MCF 10A (cell line): ENCODE data around the gene C1GALT1C1L. TPM values are rescaled to one million over a fixed set of nuclear protein-coding genes. Genes with fewer than 3 reads are reported as not detected.
A peak's percentile ranks its signal among the peaks of the same experiment; 100 is the strongest.
"Not testable (repeated sequence)": the region's sequence is repeated elsewhere in the genome, so short reads cannot be mapped to it uniquely, and the experiment has no call there.

ENCODE experiments used
- BruUV-seq: library from RNA; stranded (reverse); fragments of 400-500 nt; replicated peaks from 2 replicates; lab custom pipeline; 2021; lab: Mats Ljungman, UMichigan
- CTCF ChIA-PET: fragments of 300-600 bp; sonication (Branson Sonifier 250); formaldehyde crosslinking; extraction: SDS; loops from one replicate; lab custom pipeline; 2021; ENCODE audit warnings: antibody characterized with exemption, inconsistent platforms; lab: Yijun Ruan, JAX
- POLR2A ChIA-PET: fragments of 300-600, 350-650 bp; sonication (Branson Sonifier 250); formaldehyde crosslinking; extraction: SDS; loops from one replicate; lab custom pipeline; 2020; ENCODE audit warnings: antibody characterized with exemption, inconsistent platforms; lab: Yijun Ruan, JAX
- DNase-seq: peaks from one replicate; pipeline ENCODE4 v3.0.0-alpha.2; 2018; ENCODE audit not compliant: unreplicated experiment
- H3K27ac Mint-ChIP-seq: one replicate; pipeline ENCODE4 v1.8.0; 2022; ENCODE audit warnings: mild to moderate bottlenecking, low read depth, mixed read lengths; ENCODE audit not compliant: unreplicated experiment
- H3K27me3 Mint-ChIP-seq: one replicate; pipeline ENCODE4 v1.8.0; 2022; ENCODE audit warnings: mixed read lengths; ENCODE audit not compliant: insufficient read depth, unreplicated experiment
- H3K36me3 Mint-ChIP-seq: one replicate; pipeline ENCODE4 v1.8.0; 2022; ENCODE audit warnings: mild to moderate bottlenecking, moderate library complexity, mixed read lengths; ENCODE audit not compliant: insufficient read depth, unreplicated experiment
- H3K4me1 Mint-ChIP-seq: one replicate; pipeline ENCODE4 v1.8.0; 2022; ENCODE audit warnings: mixed read lengths; ENCODE audit not compliant: insufficient read depth, unreplicated experiment
- H3K4me3 Mint-ChIP-seq: one replicate; pipeline ENCODE4 v1.8.0; 2022; ENCODE audit warnings: mild to moderate bottlenecking, moderate library complexity, mixed read lengths; ENCODE audit not compliant: unreplicated experiment
- H3K9me3 Mint-ChIP-seq: one replicate; pipeline ENCODE4 v1.8.0; 2022; ENCODE audit warnings: mixed read lengths; ENCODE audit not compliant: unreplicated experiment
- CTCF ChIP-seq: fragments of 200-600 bp; IDR thresholded peaks from one replicate; pipeline ENCODE4 v1.8.0; 2022; ENCODE audit warnings: antibody characterized with exemption, mild to moderate bottlenecking; ENCODE audit not compliant: unreplicated experiment
- intact Hi-C: fragments of 100-400 bp; cut with micrococcal nuclease; formaldehyde crosslinking; loops from 2 replicates; pipeline ENCODE4 v1.14.1; 2022
- total RNA-seq: library from RNA; stranded (reverse); gene quantifications from 2 replicates; pipeline ENCODE4 v1.2.3, GENCODE V29; 2022

C1GALT1C1L gene
- total RNA-seq, 1 experiment from 2014 or later = not detected

- ChIA-PET POLR2A (no interaction called here), CTCF (no interaction called here)
- TF ChIP-seq CTCF = no peak
- BruUV-seq = no TSS peak
- no peak overlapping the region for H3K4me3 Mint-ChIP-seq
- intact Hi-C loops = no loop called here
- no peaks in the 10 kb centered on the region for H3K36me3 Mint-ChIP-seq
- no peak for DNase-seq
- no peak overlapping the region for H3K27ac Mint-ChIP-seq
- H3K4me1 Mint-ChIP-seq = no peaks in the 10 kb centered on the region
- no peaks in the 10 kb centered on the region for H3K9me3 Mint-ChIP-seq
- no peaks in the 10 kb centered on the region for H3K27me3 Mint-ChIP-seq
Observed at GRCh38 chr2:43689999-43690398, 13.8 kb upstream of the C1GALT1C1L start.

- TF ChIP-seq CTCF = no peak
- POLR2A ChIA-PET = interaction anchor here (0.6 kb wide), 1 partner anchor 48 kb away, joined by 3 read pairs; no protein-coding TSS in a partner anchor
- CTCF ChIA-PET = no interaction called here
- H3K4me1 Mint-ChIP-seq = no peaks in the 10 kb centered on the region
- H3K9me3 Mint-ChIP-seq = no peaks in the 10 kb centered on the region
- DNase-seq = no peak
- H3K36me3 Mint-ChIP-seq = no peaks in the 10 kb centered on the region
- H3K27me3 Mint-ChIP-seq = no peaks in the 10 kb centered on the region
- BruUV-seq = no TSS peak
- intact Hi-C loops = no loop called here
- H3K4me3 Mint-ChIP-seq = no peak overlapping the region
- H3K27ac Mint-ChIP-seq = no peak overlapping the region
Observed at GRCh38 chr2:43685357-43685756, 9.1 kb upstream of the C1GALT1C1L start.

- H3K9me3 Mint-ChIP-seq, intact Hi-C loops, H3K27me3 Mint-ChIP-seq, H3K4me1 Mint-ChIP-seq, H3K4me3 Mint-ChIP-seq, BruUV-seq, DNase-seq, H3K27ac Mint-ChIP-seq, POLR2A ChIA-PET, CTCF ChIA-PET, H3K36me3 Mint-ChIP-seq: not testable (repeated sequence)
Observed at GRCh38 chr2:43677783-43678182, 1.6 kb upstream of the C1GALT1C1L start.

- intact Hi-C loops = no loop called here
- H3K4me1 Mint-ChIP-seq = peaks cover 5% of the 10 kb centered on the region
- no peaks in the 10 kb centered on the region for H3K9me3 Mint-ChIP-seq
- no peaks in the 10 kb centered on the region for H3K36me3 Mint-ChIP-seq
- BruUV-seq = TSS peak; percentile 48
- ChIA-PET CTCF (interaction anchor here (0.7 kb wide), 1 partner anchor 34 kb away, joined by 3 read pairs; no protein-coding TSS in a partner anchor), POLR2A (interaction anchor here (0.9 to 1.4 kb wide), 6 partner anchors 21 to 137 kb away, joined by 3 to 6 read pairs (median 4); partner anchors contain the start of genes DYNC2LI1 and THADA)
- H3K27ac Mint-ChIP-seq = no peak overlapping the region
- H3K4me3 Mint-ChIP-seq = peak overlapping the region; percentile 75
- TF ChIP-seq CTCF = no peak
- peaks cover 14% of the 10 kb centered on the region for H3K27me3 Mint-ChIP-seq
- no peak for DNase-seq
Observed at GRCh38 chr2:43675646-43676321, 445 bp downstream of the C1GALT1C1L start.
